DOHH2 (cell line): ENCODE results near the gene BANP.

ENCODE experiments used
- H3F3A ChIP-seq: fragments of 200-600 bp; sonication (generic), shearing (Covaris generic); 2 replicates; pipeline ENCODE4 v1.6.0; 2016; ENCODE audit warnings: antibody characterized with exemption, mild to moderate bottlenecking; ENCODE audit not compliant: control insufficient read depth, insufficient read depth
- H3K27ac ChIP-seq: fragments of 200-600 bp; sonication (generic); 2 replicates; pipeline ENCODE4 v1.5.1; 2014; ENCODE audit warnings: low read depth, mild to moderate bottlenecking, low read length, moderate library complexity
- H3K27me3 ChIP-seq: fragments of 200-600 bp; sonication (generic); 2 replicates; pipeline ENCODE4 v1.6.1; 2014; ENCODE audit warnings: mild to moderate bottlenecking, low read length, mixed read lengths; ENCODE audit not compliant: control insufficient read depth
- H3K36me3 ChIP-seq: fragments of 200-600 bp; sonication (generic); 2 replicates; pipeline ENCODE4 v1.6.1; 2014; ENCODE audit warnings: mild to moderate bottlenecking, low read length, moderate library complexity, mixed read lengths; ENCODE audit not compliant: control insufficient read depth
- H3K4me1 ChIP-seq: fragments of 200-600 bp; sonication (generic); 2 replicates; pipeline ENCODE4 v1.6.1; 2014; ENCODE audit warnings: mild to moderate bottlenecking, low read length, mixed read lengths; ENCODE audit not compliant: control insufficient read depth
- H3K4me2 ChIP-seq: fragments of 200-600 bp; sonication (generic); 2 replicates; pipeline ENCODE4 v1.6.0; 2014; ENCODE audit warnings: mild to moderate bottlenecking, low read length, moderate library complexity
- H3K4me3 ChIP-seq: fragments of 200-600 bp; sonication (generic); 2 replicates; pipeline ENCODE4 v1.5.1; 2014; ENCODE audit warnings: mild to moderate bottlenecking, low read length, mixed read lengths
- H3K79me2 ChIP-seq: fragments of 200-600 bp; sonication (generic); 2 replicates; pipeline ENCODE4 v1.6.1; 2014; ENCODE audit warnings: mild to moderate bottlenecking, low read length, mixed read lengths; ENCODE audit not compliant: control insufficient read depth
- H3K9me2 ChIP-seq: fragments of 200-600 bp; sonication (generic); replicated peaks from 2 replicates; pipeline ENCODE4 v1.6.1; 2014; ENCODE audit warnings: mild to moderate bottlenecking, low read length, mixed read lengths; ENCODE audit not compliant: control insufficient read depth
- H3K9me3 ChIP-seq: fragments of 200-600 bp; sonication (generic); 2 replicates; pipeline ENCODE4 v1.6.1; 2014; ENCODE audit warnings: antibody characterized with exemption, low read length, mixed read lengths; ENCODE audit not compliant: control insufficient read depth, insufficient read depth
- H4K20me1 ChIP-seq: fragments of 200-600 bp; sonication (generic); 2 replicates; pipeline ENCODE4 v1.6.0; 2014; ENCODE audit warnings: low read depth, mild to moderate bottlenecking, antibody characterized with exemption, low read length, moderate library complexity; ENCODE audit not compliant: control insufficient read depth, insufficient read depth
- EZH2phosphoT487 ChIP-seq: fragments of 200-600 bp; sonication (generic); IDR thresholded peaks from 2 replicates; pipeline ENCODE4 v1.6.1; 2017; ENCODE audit warnings: borderline replicate concordance, mild to moderate bottlenecking, antibody characterized with exemption, low read length, moderate library complexity, mixed read lengths
- TF ChIP-seq, protein P1 (sequence below): fragments of 200-600 bp; sonication (generic); IDR thresholded peaks from one replicate; pipeline ENCODE4 v1.5.1; 2014; ENCODE audit warnings: antibody characterized with exemption, mild to moderate bottlenecking, low read depth, low read length; ENCODE audit not compliant: poor library complexity, severe bottlenecking

Gene BANP

DNA sequence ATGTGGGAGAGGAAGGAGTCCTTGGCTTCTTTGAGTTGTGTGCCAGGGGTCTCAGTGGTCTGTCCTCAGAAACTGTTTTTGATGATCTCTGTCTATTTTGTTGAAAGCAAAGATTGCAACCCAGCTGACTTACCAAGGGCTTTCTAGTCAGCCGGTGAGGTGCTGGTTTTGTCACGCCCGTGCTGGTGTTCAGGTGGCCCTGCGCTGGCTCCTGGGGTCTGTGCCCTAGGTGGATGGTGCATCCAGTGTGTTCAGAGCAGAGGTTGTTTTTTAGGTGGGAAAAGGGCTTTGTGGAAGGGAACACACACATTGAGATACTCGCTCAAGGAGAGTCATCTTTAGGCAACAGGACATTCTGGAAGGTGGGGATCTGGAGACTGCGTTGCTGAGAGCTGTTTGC is 51.0 kb downstream of the BANP start:
- TF ChIP-seq, protein P1, sequence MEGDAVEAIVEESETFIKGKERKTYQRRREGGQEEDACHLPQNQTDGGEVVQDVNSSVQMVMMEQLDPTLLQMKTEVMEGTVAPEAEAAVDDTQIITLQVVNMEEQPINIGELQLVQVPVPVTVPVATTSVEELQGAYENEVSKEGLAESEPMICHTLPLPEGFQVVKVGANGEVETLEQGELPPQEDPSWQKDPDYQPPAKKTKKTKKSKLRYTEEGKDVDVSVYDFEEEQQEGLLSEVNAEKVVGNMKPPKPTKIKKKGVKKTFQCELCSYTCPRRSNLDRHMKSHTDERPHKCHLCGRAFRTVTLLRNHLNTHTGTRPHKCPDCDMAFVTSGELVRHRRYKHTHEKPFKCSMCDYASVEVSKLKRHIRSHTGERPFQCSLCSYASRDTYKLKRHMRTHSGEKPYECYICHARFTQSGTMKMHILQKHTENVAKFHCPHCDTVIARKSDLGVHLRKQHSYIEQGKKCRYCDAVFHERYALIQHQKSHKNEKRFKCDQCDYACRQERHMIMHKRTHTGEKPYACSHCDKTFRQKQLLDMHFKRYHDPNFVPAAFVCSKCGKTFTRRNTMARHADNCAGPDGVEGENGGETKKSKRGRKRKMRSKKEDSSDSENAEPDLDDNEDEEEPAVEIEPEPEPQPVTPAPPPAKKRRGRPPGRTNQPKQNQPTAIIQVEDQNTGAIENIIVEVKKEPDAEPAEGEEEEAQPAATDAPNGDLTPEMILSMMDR: no peak
- no peak for TF ChIP-seq EZH2phosphoT487

DNA sequence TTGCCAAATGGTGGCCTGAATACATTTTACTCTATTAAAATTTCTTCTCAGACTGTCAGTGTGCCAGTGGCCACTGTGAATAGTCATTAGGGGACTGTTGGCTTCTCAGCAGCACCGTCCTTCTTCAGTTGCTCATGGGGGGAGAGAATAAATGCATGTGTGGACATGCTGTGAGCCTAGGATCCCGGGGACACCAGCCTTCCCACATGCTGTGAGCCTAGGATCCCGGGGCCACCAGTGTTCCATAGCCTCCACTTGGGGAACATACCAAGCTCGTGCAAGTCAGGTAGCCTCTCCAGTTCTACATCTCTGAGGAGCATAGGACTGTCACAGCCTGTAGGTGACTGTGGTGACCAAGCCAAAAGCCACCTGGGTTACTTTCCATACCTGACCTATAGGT is 51.5 kb downstream of the BANP start:
- Histone ChIP-seq H3F3A (no peaks in the 10 kb centered on the region), H3K79me2 (peaks cover 36% of the 10 kb centered on the region), H3K27ac (no peak overlapping the region), H3K9me3 (no peaks in the 10 kb centered on the region), H3K36me3 (peaks cover 40% of the 10 kb centered on the region), H3K4me2 (no peak overlapping the region), H3K27me3 (no peaks in the 10 kb centered on the region), H4K20me1 (peaks cover 2% of the 10 kb centered on the region; the same call in 1 of the 2 replicates), H3K4me3 (no peak overlapping the region), H3K9me2 (no peaks in the 10 kb centered on the region), H3K4me1 (peaks cover 9% of the 10 kb centered on the region)
- TF ChIP-seq, protein P1: no peak
- TF ChIP-seq EZH2phosphoT487: no peak

More for the DNA sequence above, 51.0 kb downstream of the BANP start:
- Histone ChIP-seq H3K36me3 (peaks cover 35% of the 10 kb centered on the region), H3K4me2 (no peak overlapping the region), H3K9me2 (no peaks in the 10 kb centered on the region), H3K9me3 (no peaks in the 10 kb centered on the region), H3K4me3 (no peak overlapping the region), H3K4me1 (peaks cover 9% of the 10 kb centered on the region), H3K79me2 (peaks cover 42% of the 10 kb centered on the region), H3K27ac (no peak overlapping the region), H3F3A (no peaks in the 10 kb centered on the region), H3K27me3 (no peaks in the 10 kb centered on the region), H4K20me1 (peaks cover 2% of the 10 kb centered on the region; the same call in 1 of the 2 replicates)

DNA sequence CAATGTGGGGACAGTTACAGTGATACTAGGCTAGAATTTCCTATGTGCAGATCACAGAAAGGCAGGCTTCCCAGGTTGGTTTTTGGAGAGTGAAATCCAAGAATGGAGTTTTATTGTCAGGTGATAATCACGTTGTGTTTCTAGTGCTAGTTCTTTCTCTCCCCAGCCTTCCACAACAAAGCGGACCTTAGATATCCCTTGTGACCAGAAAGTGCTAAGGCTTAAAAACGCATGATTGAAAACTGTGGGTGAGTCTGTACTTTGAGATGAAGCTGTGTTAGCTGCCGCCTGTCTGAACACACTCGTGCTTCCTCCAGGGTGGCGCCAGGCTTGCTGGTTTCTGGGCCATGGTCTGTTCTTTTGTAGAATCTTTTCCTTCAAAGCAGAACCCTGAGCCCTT is 52.1 kb downstream of the BANP start:
- no peaks in the 10 kb centered on the region for H3K27me3 ChIP-seq
- no peaks in the 10 kb centered on the region for H3F3A ChIP-seq
- H3K79me2 ChIP-seq: peaks cover 31% of the 10 kb centered on the region
- H3K4me3 ChIP-seq: no peak overlapping the region
- H3K36me3 ChIP-seq: peaks cover 42% of the 10 kb centered on the region
- H3K4me1 ChIP-seq: peaks cover 10% of the 10 kb centered on the region
- no peak overlapping the region for H3K4me2 ChIP-seq
- TF ChIP-seq, protein P1: no peak
- TF ChIP-seq EZH2phosphoT487: no peak
- H3K9me3 ChIP-seq: no peaks in the 10 kb centered on the region
- no peaks in the 10 kb centered on the region for H3K9me2 ChIP-seq
- no peak overlapping the region for H3K27ac ChIP-seq
- peaks cover 2% of the 10 kb centered on the region; the same call in 1 of the 2 replicates for H4K20me1 ChIP-seq

DNA sequence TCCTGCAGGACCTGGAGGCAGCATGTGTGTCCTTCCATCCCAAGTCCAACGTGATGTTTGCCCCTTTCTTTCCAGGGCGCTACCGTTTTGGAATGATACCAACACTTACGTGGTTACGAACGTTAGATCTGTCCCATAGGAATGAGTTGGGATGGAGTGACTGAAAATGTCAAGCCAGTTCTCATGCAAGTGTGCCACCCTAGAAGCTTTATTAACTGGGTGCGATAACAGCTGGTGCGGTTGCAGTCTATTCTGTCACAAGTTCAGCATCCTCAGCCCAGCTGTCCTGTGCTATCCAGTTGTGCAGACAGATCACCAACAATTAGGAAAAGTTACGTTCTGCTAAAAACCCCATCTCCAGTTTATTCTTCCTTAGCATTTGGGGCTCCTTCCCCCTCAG is 52.5 kb downstream of the BANP start:
- H4K20me1 ChIP-seq: peaks cover 2% of the 10 kb centered on the region; the same call in 1 of the 2 replicates
- H3K9me3 ChIP-seq: no peaks in the 10 kb centered on the region
- no peak overlapping the region for H3K4me2 ChIP-seq
- H3K36me3 ChIP-seq: peaks cover 46% of the 10 kb centered on the region
- H3K27ac ChIP-seq: no peak overlapping the region
- no peaks in the 10 kb centered on the region for H3F3A ChIP-seq
- H3K4me3 ChIP-seq: no peak overlapping the region
- TF ChIP-seq, protein P1: no peak
- TF ChIP-seq EZH2phosphoT487: no peak
- H3K9me2 ChIP-seq: no peaks in the 10 kb centered on the region
- H3K27me3 ChIP-seq: no peaks in the 10 kb centered on the region
- peaks cover 29% of the 10 kb centered on the region for H3K79me2 ChIP-seq
- peaks cover 14% of the 10 kb centered on the region for H3K4me1 ChIP-seq
